Gastrocnemius medialis (tissue), 4 donors: Measurements from ENCODE around the gene HABP4.

Experiments
- POLR2A ChIP-seq, 2 donors: fragments of 450-650 bp; IDR thresholded peaks; one replicate each; pipeline ENCODE4 v1.6.1; 2017; ENCODE audit warnings: antibody characterized with exemption in 2 of 2, mild to moderate bottlenecking in 2 of 2, moderate library complexity in 2 of 2
- TF ChIP-seq, protein P1 (sequence below), 5 experiments: fragments of 450-650 bp in 3 of 5; fragments of 200-600 bp in 2 of 5; sonication (generic) in 2 of 5; IDR thresholded peaks in 4 of 5; conservative IDR thresholded peaks in 1 of 5; 1 replicate in 4 of 5; 2 replicates in 1 of 5; pipeline ENCODE4 v1.5.1; 2016 to 2019; ENCODE audit warnings: antibody characterized with exemption in 5 of 5, mild to moderate bottlenecking in 3 of 5, moderate library complexity in 3 of 5

- TF ChIP-seq, protein P1, sequence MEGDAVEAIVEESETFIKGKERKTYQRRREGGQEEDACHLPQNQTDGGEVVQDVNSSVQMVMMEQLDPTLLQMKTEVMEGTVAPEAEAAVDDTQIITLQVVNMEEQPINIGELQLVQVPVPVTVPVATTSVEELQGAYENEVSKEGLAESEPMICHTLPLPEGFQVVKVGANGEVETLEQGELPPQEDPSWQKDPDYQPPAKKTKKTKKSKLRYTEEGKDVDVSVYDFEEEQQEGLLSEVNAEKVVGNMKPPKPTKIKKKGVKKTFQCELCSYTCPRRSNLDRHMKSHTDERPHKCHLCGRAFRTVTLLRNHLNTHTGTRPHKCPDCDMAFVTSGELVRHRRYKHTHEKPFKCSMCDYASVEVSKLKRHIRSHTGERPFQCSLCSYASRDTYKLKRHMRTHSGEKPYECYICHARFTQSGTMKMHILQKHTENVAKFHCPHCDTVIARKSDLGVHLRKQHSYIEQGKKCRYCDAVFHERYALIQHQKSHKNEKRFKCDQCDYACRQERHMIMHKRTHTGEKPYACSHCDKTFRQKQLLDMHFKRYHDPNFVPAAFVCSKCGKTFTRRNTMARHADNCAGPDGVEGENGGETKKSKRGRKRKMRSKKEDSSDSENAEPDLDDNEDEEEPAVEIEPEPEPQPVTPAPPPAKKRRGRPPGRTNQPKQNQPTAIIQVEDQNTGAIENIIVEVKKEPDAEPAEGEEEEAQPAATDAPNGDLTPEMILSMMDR (IDR thresholded peaks at IDR 0.05 in 4 of 5, conservative IDR thresholded peaks at IDR 0.05 in 1 of 5): no peak
- TF ChIP-seq POLR2A (IDR thresholded peaks at IDR 0.05): no peak
Observed at GRCh38 chr9:96482476-96482875, 32.5 kb downstream of the HABP4 start.
